Hepatocyte (in vitro differentiated cells): ENCODE results near the gene ZNF302.

Experiments used
- EZH2 ChIP-seq: fragments of 200-600 bp; sonication (generic); IDR thresholded peaks from 2 replicates; pipeline ENCODE4 v1.6.1; 2016; ENCODE audit warnings: antibody characterized with exemption, mild to moderate bottlenecking, borderline replicate concordance
- TF ChIP-seq, protein P1 (sequence below): fragments of 200-600 bp; sonication (generic); IDR thresholded peaks from 2 replicates; pipeline ENCODE4 v1.5.1; 2016; ENCODE audit warnings: antibody characterized with exemption, mild to moderate bottlenecking; ENCODE audit not compliant: poor library complexity

DNA sequence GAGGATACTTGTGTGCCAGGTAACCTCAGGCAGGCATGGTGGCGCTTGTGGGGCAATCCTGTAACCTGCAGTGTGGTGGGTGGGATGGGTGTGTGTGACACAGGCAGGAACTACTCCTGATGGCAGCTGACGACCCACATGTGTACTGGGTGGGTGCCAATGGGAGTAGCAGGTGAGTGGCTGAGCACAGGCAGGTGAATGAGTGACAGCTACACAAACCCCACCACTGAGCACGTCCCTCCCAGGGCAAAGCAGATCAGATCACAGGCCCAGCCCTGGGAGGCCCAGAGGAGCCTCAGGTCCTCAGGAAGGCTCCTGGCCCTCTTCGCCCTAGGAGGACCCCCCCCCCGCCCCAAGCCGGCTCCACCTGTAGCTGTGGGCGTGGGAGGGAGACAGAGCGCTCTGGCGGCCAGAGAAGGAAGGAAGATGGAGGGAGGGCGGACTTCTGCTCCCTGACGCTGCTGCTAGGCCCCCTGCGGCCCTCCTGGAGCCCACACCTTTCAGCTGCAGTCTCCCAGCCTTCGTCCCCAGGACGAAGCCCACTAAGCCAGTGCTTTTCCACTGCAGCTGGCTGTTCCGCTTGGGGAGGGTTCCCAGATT is 55.2 kb downstream of the ZNF302 start:
- TF ChIP-seq, protein P1, sequence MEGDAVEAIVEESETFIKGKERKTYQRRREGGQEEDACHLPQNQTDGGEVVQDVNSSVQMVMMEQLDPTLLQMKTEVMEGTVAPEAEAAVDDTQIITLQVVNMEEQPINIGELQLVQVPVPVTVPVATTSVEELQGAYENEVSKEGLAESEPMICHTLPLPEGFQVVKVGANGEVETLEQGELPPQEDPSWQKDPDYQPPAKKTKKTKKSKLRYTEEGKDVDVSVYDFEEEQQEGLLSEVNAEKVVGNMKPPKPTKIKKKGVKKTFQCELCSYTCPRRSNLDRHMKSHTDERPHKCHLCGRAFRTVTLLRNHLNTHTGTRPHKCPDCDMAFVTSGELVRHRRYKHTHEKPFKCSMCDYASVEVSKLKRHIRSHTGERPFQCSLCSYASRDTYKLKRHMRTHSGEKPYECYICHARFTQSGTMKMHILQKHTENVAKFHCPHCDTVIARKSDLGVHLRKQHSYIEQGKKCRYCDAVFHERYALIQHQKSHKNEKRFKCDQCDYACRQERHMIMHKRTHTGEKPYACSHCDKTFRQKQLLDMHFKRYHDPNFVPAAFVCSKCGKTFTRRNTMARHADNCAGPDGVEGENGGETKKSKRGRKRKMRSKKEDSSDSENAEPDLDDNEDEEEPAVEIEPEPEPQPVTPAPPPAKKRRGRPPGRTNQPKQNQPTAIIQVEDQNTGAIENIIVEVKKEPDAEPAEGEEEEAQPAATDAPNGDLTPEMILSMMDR = no peak
- no peak for TF ChIP-seq EZH2
